Measurements from ENCODE around the gene CDCA8.

Gene CDCA8

DNA sequence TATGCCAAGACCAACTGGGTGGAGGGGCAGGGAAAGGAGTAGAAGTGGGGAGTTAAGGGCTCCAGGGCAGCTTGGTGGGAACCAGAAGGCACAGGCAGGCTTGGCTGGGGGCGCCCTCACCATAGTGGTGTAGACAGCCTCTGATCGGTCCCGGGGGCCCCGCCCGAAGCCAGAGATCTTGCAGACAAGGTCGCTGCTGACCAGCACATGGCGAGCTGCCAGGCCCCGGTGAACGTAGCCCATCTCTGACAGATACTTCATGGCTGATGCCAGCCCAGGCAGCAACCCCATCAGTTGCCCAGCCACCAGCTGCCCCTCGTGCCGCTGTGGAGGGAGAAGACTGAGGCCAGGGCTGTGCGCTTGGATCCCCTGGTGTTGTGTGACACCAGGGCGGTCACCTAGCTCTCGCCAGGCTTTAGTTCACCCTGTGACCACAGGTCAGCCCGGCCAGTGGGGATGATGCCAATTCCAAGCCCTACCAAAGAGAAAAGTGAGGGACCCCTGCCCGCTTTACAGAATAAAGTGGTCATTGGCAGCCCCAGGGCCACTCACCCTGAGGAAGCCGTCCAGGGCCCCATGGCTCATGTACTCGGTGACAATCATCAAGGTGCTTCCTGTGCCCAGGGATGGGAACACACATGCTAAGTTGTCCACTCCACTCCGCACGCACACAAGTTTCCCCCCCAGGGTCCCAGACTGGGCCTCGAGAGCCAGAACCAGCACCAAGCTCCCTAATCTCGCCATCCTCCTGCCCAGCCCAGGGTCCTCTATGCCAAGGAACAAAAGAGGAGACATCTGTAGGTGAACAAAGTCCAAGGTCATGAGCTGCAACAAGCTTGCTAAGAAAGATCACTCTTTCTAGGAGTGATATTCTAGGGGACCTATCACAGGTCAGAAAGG is 28.2 kb downstream of the CDCA8 start:
- H3K36me3 ChIP-seq (ENCODE audit: control insufficient read depth in 5 of 5, insufficient read depth in 5 of 5, low read length in 5 of 5) = no peaks in the 10 kb centered on the region
- H3K4me3 ChIP-seq (ENCODE audit: low read depth in 1 of 5, low read length in 5 of 5) = no peak overlapping the region
- no peaks in the 10 kb centered on the region for H3K4me1 ChIP-seq (ENCODE audit: control insufficient read depth in 5 of 5, insufficient read depth in 5 of 5, low read length in 5 of 5)
- H3K27ac ChIP-seq (ENCODE audit: low read depth, low read length) = no peak overlapping the region
- no peak overlapping the region for H3K9ac ChIP-seq (ENCODE audit: low read length in 5 of 5)
- peaks cover 9 to 28% (median 25%) of the 10 kb centered on the region in 5 donors for H3K27me3 ChIP-seq (ENCODE audit: control insufficient read depth in 5 of 5, insufficient read depth in 4 of 5, low read length in 5 of 5)
- no peaks in the 10 kb centered on the region for H3K9me3 ChIP-seq (ENCODE audit: control insufficient read depth in 5 of 5, low read length in 5 of 5)

DNA sequence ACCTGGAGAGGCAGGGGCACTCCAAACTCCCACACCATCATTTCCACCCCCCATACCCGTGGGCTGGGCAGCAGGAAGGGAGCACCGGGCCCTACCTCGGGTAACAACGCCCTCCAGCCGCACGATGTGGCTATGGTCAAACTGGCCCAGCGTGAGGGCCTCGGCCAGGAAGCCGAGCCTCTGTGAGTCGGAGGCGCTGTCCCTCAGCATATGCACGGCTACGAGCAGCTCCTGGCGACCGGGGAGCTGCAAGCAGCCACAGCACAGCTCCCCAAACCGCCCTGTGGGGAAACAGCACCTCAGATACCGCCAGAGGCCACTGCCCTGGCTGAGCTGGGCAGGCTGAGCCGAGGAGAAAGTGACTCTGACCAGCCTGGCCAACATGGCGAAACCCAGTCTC is 29.2 kb downstream of the CDCA8 start:
- Histone ChIP-seq H3K27ac (ENCODE audit: low read depth, low read length) (no peak overlapping the region), H3K27me3 (ENCODE audit: control insufficient read depth in 5 of 5, insufficient read depth in 4 of 5, low read length in 5 of 5) (peaks cover 9 to 33% (median 25%) of the 10 kb centered on the region in 5 donors), H3K4me3 (ENCODE audit: low read depth in 1 of 5, low read length in 5 of 5) (no peak overlapping the region), H3K9me3 (ENCODE audit: control insufficient read depth in 5 of 5, low read length in 5 of 5) (no peaks in the 10 kb centered on the region), H3K9ac (ENCODE audit: low read length in 5 of 5) (no peak overlapping the region), H3K4me1 (ENCODE audit: control insufficient read depth in 5 of 5, insufficient read depth in 5 of 5, low read length in 5 of 5) (no peaks in the 10 kb centered on the region), H3K36me3 (ENCODE audit: control insufficient read depth in 5 of 5, insufficient read depth in 5 of 5, low read length in 5 of 5) (no peaks in the 10 kb centered on the region)

DNA sequence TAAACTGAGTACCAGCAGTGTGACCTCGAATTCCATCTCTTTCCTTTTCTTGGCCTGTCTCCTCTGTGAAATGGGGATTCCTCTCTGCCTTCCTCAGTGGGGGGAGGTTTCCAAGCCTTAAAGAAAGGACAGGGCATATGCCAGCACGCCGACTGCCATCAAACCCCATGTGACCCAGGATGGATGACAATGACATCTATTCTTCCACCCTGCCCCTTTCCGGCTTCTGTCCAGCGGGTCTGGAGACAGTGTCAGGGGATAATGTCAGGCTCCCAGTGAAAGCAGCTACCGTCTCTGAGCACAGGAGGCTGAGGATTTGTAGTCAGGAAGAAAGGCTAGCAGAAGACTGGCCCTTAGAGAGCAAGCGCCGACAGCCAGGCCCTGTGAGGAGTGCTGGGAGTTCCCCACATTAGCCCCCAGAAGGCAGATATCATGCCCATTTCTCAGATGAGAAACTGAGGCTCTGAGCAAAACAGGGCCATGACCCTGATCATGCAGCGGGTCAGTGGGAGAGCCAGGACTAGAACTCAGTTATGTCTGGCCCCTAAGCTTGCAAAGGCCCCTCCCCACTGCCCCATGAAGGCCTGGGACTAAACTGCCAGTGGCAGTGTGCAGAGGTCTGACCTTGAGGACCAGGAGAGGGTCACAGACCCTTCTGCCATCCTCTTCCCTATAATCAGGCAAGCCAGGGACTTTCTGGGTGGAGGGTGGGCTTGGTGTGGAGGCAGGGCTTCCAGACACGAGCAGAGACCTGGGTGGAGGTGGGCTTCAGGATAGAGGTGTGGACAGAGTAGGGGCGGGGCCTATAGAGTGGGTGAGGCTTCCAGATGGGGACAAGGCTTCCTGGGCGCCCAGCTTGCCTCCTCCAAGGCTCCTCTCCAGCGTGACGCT is 30.1 kb downstream of the CDCA8 start:
- H3K27ac ChIP-seq (ENCODE audit: low read depth, low read length) = no peak overlapping the region
- no peak overlapping the region for H3K4me3 ChIP-seq (ENCODE audit: low read depth in 1 of 5, low read length in 5 of 5)
- no peak overlapping the region for H3K9ac ChIP-seq (ENCODE audit: low read length in 5 of 5)
- H3K9me3 ChIP-seq (ENCODE audit: control insufficient read depth in 5 of 5, low read length in 5 of 5) = no peaks in the 10 kb centered on the region
- no peaks in the 10 kb centered on the region for H3K4me1 ChIP-seq (ENCODE audit: control insufficient read depth in 5 of 5, insufficient read depth in 5 of 5, low read length in 5 of 5)
- H3K36me3 ChIP-seq (ENCODE audit: control insufficient read depth in 5 of 5, insufficient read depth in 5 of 5, low read length in 5 of 5) = no peaks in the 10 kb centered on the region
- peaks cover 15 to 40% (median 30%) of the 10 kb centered on the region in 5 donors for H3K27me3 ChIP-seq (ENCODE audit: control insufficient read depth in 5 of 5, insufficient read depth in 4 of 5, low read length in 5 of 5)

DNA sequence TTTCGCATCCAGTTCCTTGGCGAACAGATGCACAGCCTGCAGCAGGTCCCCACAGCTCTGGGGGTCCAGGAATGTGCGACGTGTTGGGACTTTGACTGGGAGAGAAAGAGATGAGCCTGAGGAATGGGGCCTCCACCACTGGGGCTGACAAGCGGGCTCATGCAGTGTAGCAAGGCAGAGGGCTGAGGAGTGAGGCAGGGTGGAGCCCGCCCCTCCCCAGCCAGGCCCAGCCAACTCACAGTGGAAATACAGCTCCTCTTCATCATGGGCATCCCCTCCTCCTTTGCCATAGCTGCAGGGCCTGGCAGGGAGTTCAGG is 30.7 kb downstream of the CDCA8 start:
- no peaks in the 10 kb centered on the region for H3K4me1 ChIP-seq (ENCODE audit: control insufficient read depth in 5 of 5, insufficient read depth in 5 of 5, low read length in 5 of 5)
- H3K27ac ChIP-seq (ENCODE audit: low read depth, low read length) = no peak overlapping the region
- peaks cover 12 to 41% (median 28%) of the 10 kb centered on the region in 5 donors for H3K27me3 ChIP-seq (ENCODE audit: control insufficient read depth in 5 of 5, insufficient read depth in 4 of 5, low read length in 5 of 5)
- H3K4me3 ChIP-seq (ENCODE audit: low read depth in 1 of 5, low read length in 5 of 5) = no peak overlapping the region
- no peaks in the 10 kb centered on the region for H3K9me3 ChIP-seq (ENCODE audit: control insufficient read depth in 5 of 5, low read length in 5 of 5)
- H3K9ac ChIP-seq (ENCODE audit: low read length in 5 of 5) = no peak overlapping the region
- H3K36me3 ChIP-seq (ENCODE audit: control insufficient read depth in 5 of 5, insufficient read depth in 5 of 5, low read length in 5 of 5) = no peaks in the 10 kb centered on the region

DNA sequence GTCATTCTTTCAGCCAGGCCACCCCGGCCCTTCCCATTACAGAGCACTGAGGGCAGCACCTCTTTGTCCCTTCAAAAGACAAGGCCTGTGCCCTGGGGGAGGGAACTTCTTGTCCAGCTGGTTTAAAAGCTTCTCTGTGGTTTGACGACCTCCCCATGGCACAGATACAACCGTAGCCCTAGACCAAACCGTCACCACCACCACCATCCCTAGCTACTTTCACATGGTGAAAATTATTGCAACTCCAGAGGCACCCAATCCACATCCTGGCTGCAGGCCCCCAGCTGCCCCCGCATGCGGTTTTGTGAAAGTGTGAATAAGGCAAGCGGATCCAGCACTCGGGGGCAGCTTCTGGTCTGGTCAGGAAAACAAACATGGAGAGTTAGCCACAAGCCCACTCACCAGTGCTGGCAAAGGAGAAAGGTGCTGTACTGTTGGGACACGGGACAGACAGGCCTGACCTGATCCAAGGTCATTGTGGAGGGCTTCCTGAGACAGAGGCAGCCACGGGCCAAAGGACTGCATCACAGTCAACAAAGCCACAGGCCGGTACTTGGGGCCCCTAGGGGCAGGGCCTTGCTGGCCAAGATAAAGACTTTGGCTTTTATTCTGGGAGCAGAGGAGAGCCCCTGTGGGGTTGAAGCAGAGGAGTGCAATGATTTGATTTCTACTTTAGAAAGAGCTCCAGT is 31.2 kb downstream of the CDCA8 start:
- no peak overlapping the region for H3K9ac ChIP-seq (ENCODE audit: low read length in 5 of 5)
- H3K9me3 ChIP-seq (ENCODE audit: control insufficient read depth in 5 of 5, low read length in 5 of 5) = no peaks in the 10 kb centered on the region
- H3K27me3 ChIP-seq (ENCODE audit: control insufficient read depth in 5 of 5, insufficient read depth in 4 of 5, low read length in 5 of 5) = peaks cover 10 to 38% (median 28%) of the 10 kb centered on the region in 5 donors
- no peaks in the 10 kb centered on the region for H3K36me3 ChIP-seq (ENCODE audit: control insufficient read depth in 5 of 5, insufficient read depth in 5 of 5, low read length in 5 of 5)
- H3K4me3 ChIP-seq (ENCODE audit: low read depth in 1 of 5, low read length in 5 of 5) = no peak overlapping the region
- H3K27ac ChIP-seq (ENCODE audit: low read depth, low read length) = no peak overlapping the region
- no peaks in the 10 kb centered on the region for H3K4me1 ChIP-seq (ENCODE audit: control insufficient read depth in 5 of 5, insufficient read depth in 5 of 5, low read length in 5 of 5)

DNA sequence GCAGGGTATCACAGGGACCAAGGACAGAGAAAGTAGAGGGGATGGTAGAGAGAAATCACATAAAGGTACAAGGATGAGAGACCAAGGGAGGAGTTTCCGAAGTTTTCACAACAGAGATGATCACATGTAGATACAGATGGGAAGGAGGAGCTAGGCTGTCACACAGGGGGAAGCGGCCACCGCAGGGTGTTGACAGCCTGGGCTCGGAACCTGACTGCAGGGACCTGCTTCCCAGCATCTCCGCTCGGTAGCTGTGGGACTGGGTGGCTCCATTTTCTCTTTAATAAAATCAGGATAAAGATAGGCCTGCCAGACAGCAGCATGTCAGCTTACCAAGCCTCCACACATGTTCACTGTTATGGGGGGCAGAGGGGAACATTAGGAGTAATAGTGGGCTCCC is 32.3 kb downstream of the CDCA8 start:
- Histone ChIP-seq H3K9me3 (ENCODE audit: control insufficient read depth in 5 of 5, low read length in 5 of 5) (no peaks in the 10 kb centered on the region), H3K36me3 (ENCODE audit: control insufficient read depth in 5 of 5, insufficient read depth in 5 of 5, low read length in 5 of 5) (no peaks in the 10 kb centered on the region), H3K4me3 (ENCODE audit: low read depth in 1 of 5, low read length in 5 of 5) (no peak overlapping the region), H3K27me3 (ENCODE audit: control insufficient read depth in 5 of 5, insufficient read depth in 4 of 5, low read length in 5 of 5) (peaks cover 10 to 30% (median 23%) of the 10 kb centered on the region in 5 donors), H3K9ac (ENCODE audit: low read length in 5 of 5) (no peak overlapping the region), H3K27ac (ENCODE audit: low read depth, low read length) (no peak overlapping the region), H3K4me1 (ENCODE audit: control insufficient read depth in 5 of 5, insufficient read depth in 5 of 5, low read length in 5 of 5) (no peaks in the 10 kb centered on the region)

DNA sequence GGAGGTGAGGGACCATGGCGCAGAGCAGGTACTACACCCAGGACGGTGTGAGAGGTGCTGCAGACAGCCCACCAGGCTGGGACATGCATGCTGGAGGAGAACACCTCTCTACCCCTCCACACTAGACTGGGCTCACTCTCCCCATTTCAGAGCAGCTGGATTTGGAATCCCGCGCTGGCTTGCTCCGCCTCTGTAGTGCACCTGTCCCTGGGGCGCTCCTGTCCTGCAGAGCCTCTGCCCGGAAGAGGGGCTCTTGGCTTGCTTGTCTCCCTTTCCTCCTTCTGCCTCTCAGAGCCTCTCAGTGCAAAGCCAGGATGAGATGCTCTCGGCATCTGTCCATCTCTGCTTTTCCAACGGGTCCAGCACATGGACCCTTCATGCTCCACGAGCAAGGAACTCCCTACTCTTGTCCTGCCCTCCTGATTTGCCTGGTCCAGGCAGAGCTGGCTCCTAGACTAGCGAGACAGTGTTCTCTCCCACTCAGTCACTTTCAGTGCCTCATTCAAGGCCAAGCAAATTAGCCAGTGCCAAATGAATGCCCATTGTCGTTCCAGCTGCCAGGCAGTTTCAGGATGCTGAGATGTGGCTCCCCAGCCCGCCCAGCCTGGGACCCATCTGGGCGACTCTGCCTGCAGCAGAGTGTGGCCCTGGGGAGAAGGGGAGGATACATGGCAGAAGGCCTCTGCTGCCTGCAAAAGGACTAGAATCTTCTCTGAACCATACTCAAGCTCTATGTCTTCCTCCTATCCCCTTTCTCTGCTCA is 33.7 kb downstream of the CDCA8 start:
- H3K36me3 ChIP-seq (ENCODE audit: control insufficient read depth in 5 of 5, insufficient read depth in 5 of 5, low read length in 5 of 5) = no peaks in the 10 kb centered on the region
- H3K4me3 ChIP-seq (ENCODE audit: low read depth in 1 of 5, low read length in 5 of 5) = no peak overlapping the region
- no peak overlapping the region for H3K27ac ChIP-seq (ENCODE audit: low read depth, low read length)

DNA sequence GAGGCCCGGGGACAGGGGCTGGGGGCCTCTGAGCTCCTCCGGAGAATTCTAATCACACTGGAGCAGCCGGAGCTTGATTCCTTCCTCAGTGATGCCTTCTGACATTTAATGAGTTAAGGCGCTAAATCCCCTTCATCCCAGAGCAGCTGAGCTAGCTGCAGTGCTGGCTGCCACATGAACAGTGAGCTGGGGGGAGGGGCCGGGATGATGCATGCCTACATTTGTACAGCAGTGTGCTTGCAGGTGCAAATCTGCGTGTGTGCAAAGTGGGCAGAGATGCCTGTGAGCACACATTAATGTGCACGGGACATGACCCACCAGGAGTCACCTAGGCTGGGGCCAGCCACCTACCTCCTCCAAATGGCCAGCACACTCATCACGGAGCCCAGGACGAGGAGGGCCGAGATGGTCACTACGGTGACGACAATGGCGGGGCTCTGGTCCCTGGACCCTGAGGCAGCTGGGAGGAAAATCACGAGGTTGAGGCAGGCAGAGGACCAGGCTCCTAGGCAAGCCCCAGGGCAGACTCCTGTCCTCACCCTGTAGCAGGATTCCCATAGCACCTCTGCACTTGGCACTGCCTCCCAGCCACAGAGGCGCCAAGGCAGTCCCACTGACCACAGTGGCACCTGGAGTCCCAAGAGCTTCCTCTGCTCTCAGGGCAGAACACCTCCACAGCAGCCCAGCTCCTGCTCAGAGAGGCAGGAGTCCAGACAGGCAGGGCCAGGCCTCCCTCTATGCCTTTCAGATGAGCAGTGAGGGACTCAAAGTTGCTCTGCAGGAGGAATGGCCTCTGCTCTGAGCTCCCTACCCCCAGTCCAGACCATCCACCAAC is 34.7 kb downstream of the CDCA8 start:
- H3K4me1 ChIP-seq (ENCODE audit: control insufficient read depth in 5 of 5, insufficient read depth in 5 of 5, low read length in 5 of 5) = no peaks in the 10 kb centered on the region
- H3K36me3 ChIP-seq (ENCODE audit: control insufficient read depth in 5 of 5, insufficient read depth in 5 of 5, low read length in 5 of 5) = no peaks in the 10 kb centered on the region
- no peaks in the 10 kb centered on the region for H3K9me3 ChIP-seq (ENCODE audit: control insufficient read depth in 5 of 5, low read length in 5 of 5)
- no peak overlapping the region for H3K9ac ChIP-seq (ENCODE audit: low read length in 5 of 5)
- H3K27ac ChIP-seq (ENCODE audit: low read depth, low read length) = no peak overlapping the region
- H3K27me3 ChIP-seq (ENCODE audit: control insufficient read depth in 5 of 5, insufficient read depth in 4 of 5, low read length in 5 of 5) = peaks cover 10 to 26% (median 20%) of the 10 kb centered on the region in 5 donors
- H3K4me3 ChIP-seq (ENCODE audit: low read depth in 1 of 5, low read length in 5 of 5) = no peak overlapping the region

More for the DNA sequence above, 33.7 kb downstream of the CDCA8 start:
- Histone ChIP-seq H3K27me3 (ENCODE audit: control insufficient read depth in 5 of 5, insufficient read depth in 4 of 5, low read length in 5 of 5) (peaks cover 10 to 26% (median 20%) of the 10 kb centered on the region in 5 donors), H3K4me1 (ENCODE audit: control insufficient read depth in 5 of 5, insufficient read depth in 5 of 5, low read length in 5 of 5) (no peaks in the 10 kb centered on the region), H3K9me3 (ENCODE audit: control insufficient read depth in 5 of 5, low read length in 5 of 5) (no peaks in the 10 kb centered on the region), H3K9ac (ENCODE audit: low read length in 5 of 5) (no peak overlapping the region)

DNA sequence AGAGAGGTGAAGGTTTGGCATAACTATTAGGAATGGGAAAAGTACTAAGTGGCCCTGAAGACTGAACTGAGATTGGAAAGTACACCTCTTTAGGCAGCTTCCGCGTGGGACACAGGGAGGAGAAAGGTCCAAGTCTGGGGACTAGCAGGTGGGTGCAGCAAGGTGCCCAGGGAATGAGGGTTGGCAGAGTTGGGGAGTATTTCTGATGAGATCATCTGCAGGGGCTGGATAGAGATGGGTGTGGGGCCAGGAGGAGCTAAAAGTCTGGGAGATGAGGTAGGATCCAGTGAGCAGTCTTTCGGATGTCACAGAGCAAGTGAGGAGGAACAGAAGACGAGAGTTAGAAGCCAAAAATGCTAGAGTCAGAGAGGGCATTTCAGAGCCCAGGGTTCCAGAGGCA is 36.1 kb downstream of the CDCA8 start:
- Histone ChIP-seq H3K27me3 (ENCODE audit: control insufficient read depth in 5 of 5, insufficient read depth in 4 of 5, low read length in 5 of 5) (peaks cover 6 to 29% (median 25%) of the 10 kb centered on the region in 5 donors), H3K9me3 (ENCODE audit: control insufficient read depth in 5 of 5, low read length in 5 of 5) (no peaks in the 10 kb centered on the region), H3K4me1 (ENCODE audit: control insufficient read depth in 5 of 5, insufficient read depth in 5 of 5, low read length in 5 of 5) (no peaks in the 10 kb centered on the region), H3K27ac (ENCODE audit: low read depth, low read length) (no peak overlapping the region), H3K9ac (ENCODE audit: low read length in 5 of 5) (no peak overlapping the region), H3K4me3 (ENCODE audit: low read depth in 1 of 5, low read length in 5 of 5) (no peak overlapping the region), H3K36me3 (ENCODE audit: control insufficient read depth in 5 of 5, insufficient read depth in 5 of 5, low read length in 5 of 5) (no peaks in the 10 kb centered on the region)

Measured in subcutaneous abdominal adipose tissue (tissue), 5 donors.